Measurements from ENCODE around the gene MCOLN1. TPM values are rescaled to one million over a fixed set of nuclear protein-coding genes. Genes with fewer than 3 reads are reported as not detected.
A peak's percentile ranks its signal among the peaks of the same experiment; 100 is the strongest.

The MCOLN1 gene
- total RNA-seq, 6 experiments from 2014 or later: 9.8 to 25.2 (median 17.7) TPM

DNA sequence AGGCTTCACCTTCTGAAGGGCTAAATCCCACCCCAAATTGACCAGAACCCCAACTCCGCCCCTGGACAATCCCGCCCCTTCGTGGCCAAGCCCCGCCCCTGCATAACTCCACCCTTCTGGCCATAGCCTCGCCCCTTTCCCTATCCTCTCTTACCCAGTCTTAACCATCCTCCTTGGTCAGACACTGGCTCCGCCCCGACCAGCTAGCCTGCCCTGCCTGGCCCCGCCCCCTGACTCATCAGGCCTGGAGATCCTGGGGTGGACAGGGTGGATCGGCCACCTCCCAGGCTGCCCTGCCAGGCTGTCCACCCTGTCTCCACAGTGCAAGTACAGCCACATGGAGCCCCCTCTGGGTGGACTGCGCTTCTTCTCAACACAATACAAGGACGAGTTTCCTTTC, 14.5 kb upstream of the MCOLN1 start:
- Histone ChIP-seq H3K36me3 (no peaks in the 10 kb centered on the region), H3K27ac (no peak overlapping the region), H3K4me3 (no peak overlapping the region), H3K27me3 (no peaks in the 10 kb centered on the region), H3K9me3 (no peaks in the 10 kb centered on the region), H3K4me1 (no peaks in the 10 kb centered on the region)
- TF ChIP-seq, protein P1, sequence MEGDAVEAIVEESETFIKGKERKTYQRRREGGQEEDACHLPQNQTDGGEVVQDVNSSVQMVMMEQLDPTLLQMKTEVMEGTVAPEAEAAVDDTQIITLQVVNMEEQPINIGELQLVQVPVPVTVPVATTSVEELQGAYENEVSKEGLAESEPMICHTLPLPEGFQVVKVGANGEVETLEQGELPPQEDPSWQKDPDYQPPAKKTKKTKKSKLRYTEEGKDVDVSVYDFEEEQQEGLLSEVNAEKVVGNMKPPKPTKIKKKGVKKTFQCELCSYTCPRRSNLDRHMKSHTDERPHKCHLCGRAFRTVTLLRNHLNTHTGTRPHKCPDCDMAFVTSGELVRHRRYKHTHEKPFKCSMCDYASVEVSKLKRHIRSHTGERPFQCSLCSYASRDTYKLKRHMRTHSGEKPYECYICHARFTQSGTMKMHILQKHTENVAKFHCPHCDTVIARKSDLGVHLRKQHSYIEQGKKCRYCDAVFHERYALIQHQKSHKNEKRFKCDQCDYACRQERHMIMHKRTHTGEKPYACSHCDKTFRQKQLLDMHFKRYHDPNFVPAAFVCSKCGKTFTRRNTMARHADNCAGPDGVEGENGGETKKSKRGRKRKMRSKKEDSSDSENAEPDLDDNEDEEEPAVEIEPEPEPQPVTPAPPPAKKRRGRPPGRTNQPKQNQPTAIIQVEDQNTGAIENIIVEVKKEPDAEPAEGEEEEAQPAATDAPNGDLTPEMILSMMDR (IDR thresholded peaks at IDR 0.05): no peak
- TF ChIP-seq POLR2A (IDR thresholded peaks at IDR 0.05): no peak
- DNase-seq (peak in 1 of 3 donors; percentile 81), ATAC-seq (peak; percentile 35 to 67 (median 52))
- intact Hi-C loops (cut with DNase I): no loop called here
- 44% methylated on average over 5 of the region's 11 CpGs for WGBS (ENCODE audit: insufficient coverage, low coverage, low lambda C conversion rate, missing lambda C conversion rate)

DNA sequence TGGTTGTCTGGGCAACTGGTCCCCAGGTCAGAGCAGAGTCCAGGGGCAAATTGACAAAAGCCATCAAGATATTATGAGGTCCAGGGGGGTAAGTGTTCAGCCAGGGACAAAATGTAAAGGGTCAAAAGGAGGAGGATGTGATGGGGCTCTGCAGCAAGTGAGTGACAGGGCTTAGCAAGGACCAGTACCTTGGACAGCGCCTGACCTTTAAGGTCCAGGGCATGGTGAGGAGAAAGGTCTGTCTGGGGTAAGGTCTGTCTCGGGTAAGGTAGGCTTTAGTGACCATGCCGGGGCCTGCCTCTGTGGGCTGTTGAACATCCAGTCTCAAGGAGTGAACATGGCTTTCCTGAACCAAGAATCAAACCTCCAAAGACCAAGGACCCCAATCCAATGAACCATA, 12.8 kb upstream of the MCOLN1 start:
- Histone ChIP-seq H3K4me3 (no peak overlapping the region), H3K4me1 (no peaks in the 10 kb centered on the region), H3K9me3 (no peaks in the 10 kb centered on the region), H3K27ac (no peak overlapping the region), H3K36me3 (no peaks in the 10 kb centered on the region), H3K27me3 (no peaks in the 10 kb centered on the region)
- TF ChIP-seq, protein P1 (IDR thresholded peaks at IDR 0.05): no peak
- TF ChIP-seq POLR2A (IDR thresholded peaks at IDR 0.05): no peak
- DNase-seq (no peak), ATAC-seq (peak in 1 of 4 donors; percentile 14)
- intact Hi-C loops (cut with DNase I): no loop called here
- 25% methylated on average over 1 of the region's 3 CpGs for WGBS (ENCODE audit: insufficient coverage, low coverage, low lambda C conversion rate, missing lambda C conversion rate)

DNA sequence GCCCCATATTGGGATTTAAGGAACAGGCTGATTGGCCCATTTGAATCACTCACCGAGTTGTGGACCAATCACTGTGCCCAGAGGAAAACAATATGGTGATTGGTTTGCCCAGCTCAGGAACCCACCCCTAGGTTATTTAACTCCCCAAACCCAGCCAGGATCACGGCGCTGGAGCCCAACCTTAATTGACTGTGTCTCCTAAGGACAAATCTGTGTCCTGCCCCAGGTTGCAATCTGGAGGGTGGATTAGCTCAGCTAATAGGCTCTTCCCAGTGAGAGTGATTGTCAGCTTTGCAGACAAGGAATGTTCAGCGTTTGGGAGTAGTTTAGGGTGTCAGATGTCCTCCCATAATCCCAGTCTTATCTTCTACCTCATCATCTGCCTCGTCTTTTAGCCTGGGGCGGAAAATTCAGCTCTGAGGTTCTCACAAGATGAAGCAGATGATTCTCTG, 10.0 kb upstream of the MCOLN1 start:
- H3K27ac ChIP-seq: no peak overlapping the region
- no peak for DNase-seq
- no peaks in the 10 kb centered on the region for H3K36me3 ChIP-seq
- intact Hi-C loops (cut with DNase I): no loop called here
- ATAC-seq: no peak
- H3K27me3 ChIP-seq: no peaks in the 10 kb centered on the region
- H3K4me1 ChIP-seq: peaks cover 0 to 11% (median 0%) of the 10 kb centered on the region in 4 donors
- no peak overlapping the region for H3K4me3 ChIP-seq
- 49% methylated on average over 3 of the region's 6 CpGs for WGBS (ENCODE audit: insufficient coverage, low coverage, low lambda C conversion rate, missing lambda C conversion rate)
- no peak for TF ChIP-seq POLR2A (IDR thresholded peaks at IDR 0.05)
- TF ChIP-seq, protein P1 (IDR thresholded peaks at IDR 0.05): no peak
- no peaks in the 10 kb centered on the region for H3K9me3 ChIP-seq

DNA sequence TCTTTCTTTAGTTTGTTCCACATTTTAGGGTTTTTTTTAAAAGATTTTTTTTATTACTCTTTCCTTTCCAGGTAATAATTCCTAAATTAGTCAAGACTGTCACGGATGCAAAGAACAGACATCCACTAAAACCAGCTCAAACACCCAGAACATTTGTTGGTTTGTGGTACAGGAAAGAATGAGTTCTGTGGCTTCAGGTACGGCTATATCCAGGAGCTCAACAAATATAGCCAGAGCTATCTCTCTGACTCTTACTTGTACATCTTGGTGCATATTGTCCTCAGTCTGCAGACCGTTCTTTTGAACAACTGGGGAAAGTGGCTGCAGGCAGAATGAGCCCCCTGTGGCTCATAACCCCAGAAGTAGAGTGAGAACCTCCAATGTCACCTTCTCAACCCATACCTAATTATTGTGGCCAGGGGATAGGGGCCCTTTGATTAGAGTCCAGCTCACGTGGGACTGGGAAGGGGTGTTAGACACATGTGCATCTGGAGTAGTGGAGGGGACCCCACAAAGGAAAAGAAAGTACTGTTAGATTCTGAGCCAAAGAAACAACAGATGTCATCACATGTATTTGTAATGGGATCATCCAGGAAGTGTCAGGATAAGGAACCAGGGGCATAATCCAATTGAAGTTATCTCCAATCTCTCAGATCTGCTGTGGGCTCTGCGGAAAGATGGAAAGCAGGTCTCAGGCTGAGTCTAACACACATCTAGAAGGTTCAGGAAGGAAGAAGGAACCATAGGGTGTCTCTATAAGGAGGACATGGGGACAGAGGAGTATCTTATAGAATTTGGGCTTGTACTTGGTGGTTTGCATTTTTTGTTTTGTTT, 8.4 kb upstream of the MCOLN1 start:
- WGBS (ENCODE audit: insufficient coverage, low coverage, low lambda C conversion rate, missing lambda C conversion rate): 80% methylated on average over 5 of the region's 5 CpGs

More for the DNA sequence above, 8.4 kb upstream of the MCOLN1 start:
- Histone ChIP-seq H3K27me3 (no peaks in the 10 kb centered on the region), H3K9me3 (no peaks in the 10 kb centered on the region), H3K4me3 (no peak overlapping the region), H3K4me1 (peaks cover 0 to 11% (median 0%) of the 10 kb centered on the region in 4 donors), H3K36me3 (no peaks in the 10 kb centered on the region), H3K27ac (peak overlapping the region in 1 of 3 donors; percentile 21)
- intact Hi-C loops (cut with DNase I): no loop called here
- DNase-seq: no peak
- no peak for ATAC-seq
- TF ChIP-seq, protein P1 (IDR thresholded peaks at IDR 0.05): no peak
- no peak for TF ChIP-seq POLR2A (IDR thresholded peaks at IDR 0.05)

Data from right lobe of liver (tissue), 6 donors.